ENCODE data around the gene HPCAL4. TPM values are rescaled to one million over a fixed set of nuclear protein-coding genes. Genes with fewer than 3 reads are reported as not detected.

Gene HPCAL4
- total RNA-seq, 2 experiments from 2014 or later: 0.94 to 1.1 TPM

- H3K27ac Mint-ChIP-seq: no peak overlapping the region
- DNase-seq: no peak
- H3K36me3 Mint-ChIP-seq (ENCODE audit: low read depth): no peaks in the 10 kb centered on the region
- peaks cover 5% of the 10 kb centered on the region for H3K4me1 Mint-ChIP-seq
- H3K9me3 Mint-ChIP-seq (ENCODE audit: low read depth): no peaks in the 10 kb centered on the region
- H3K4me3 Mint-ChIP-seq: no peak overlapping the region
- ChIA-PET POLR2A (interaction anchor here (0.6 kb wide), 1 partner anchor 302 kb away, joined by 5 read pairs; no protein-coding TSS in a partner anchor), CTCF (interaction anchor here (0.6 to 1.8 kb wide), 2 partner anchors 121 to 177 kb away, joined by 4 read pairs; no protein-coding TSS in a partner anchor)
- H3K27me3 Mint-ChIP-seq: peaks cover 63% of the 10 kb centered on the region
- ATAC-seq: peak; percentile 16
- intact Hi-C loops (cut with DNase I, micrococcal nuclease): loop anchor here in 1 of 2 experiments (10.0 kb wide), 1 partner anchor 623 kb away; no protein-coding TSS in a partner anchor
These were observed 36.1 kb upstream of the HPCAL4 start for GRCh38 chr1:39727221-39727931.

GRCh38 chr1:39726600-39726999 lies 35.4 kb upstream of the HPCAL4 start:
- no peak overlapping the region for H3K27ac Mint-ChIP-seq
- CTCF ChIA-PET: interaction anchor here (0.7 to 1.8 kb wide), 3 partner anchors 14 to 120 kb away, joined by 3 to 4 read pairs (median 3); no protein-coding TSS in a partner anchor

GRCh38 chr1:39722495-39722894 lies 31.3 kb upstream of the HPCAL4 start:
- Mint-ChIP-seq H3K9me3 (ENCODE audit: low read depth) (no peaks in the 10 kb centered on the region), H3K27ac (no peak overlapping the region), H3K4me3 (no peak overlapping the region), H3K4me1 (peaks cover 3% of the 10 kb centered on the region), H3K36me3 (ENCODE audit: low read depth) (no peaks in the 10 kb centered on the region), H3K27me3 (peaks cover 39% of the 10 kb centered on the region)
- intact Hi-C loops (cut with DNase I, micrococcal nuclease): loop anchor here (5.0 to 10.0 kb wide), 2 partner anchors 55 to 618 kb away; no protein-coding TSS in a partner anchor
- ATAC-seq (no peak), DNase-seq (no peak)
- ChIA-PET CTCF (interaction anchor here (0.7 to 1.2 kb wide), 5 partner anchors 11 to 78 kb away, joined by 3 to 4 read pairs (median 3); no protein-coding TSS in a partner anchor), POLR2A (no interaction called here)

More at GRCh38 chr1:39726600-39726999, 35.4 kb upstream of the HPCAL4 start:
- intact Hi-C loops (cut with DNase I, micrococcal nuclease): loop anchor here in 1 of 2 experiments (10.0 kb wide), 1 partner anchor 622 kb away; no protein-coding TSS in a partner anchor
- Mint-ChIP-seq H3K4me1 (peaks cover 5% of the 10 kb centered on the region), H3K9me3 (ENCODE audit: low read depth) (no peaks in the 10 kb centered on the region), H3K36me3 (ENCODE audit: low read depth) (no peaks in the 10 kb centered on the region), H3K4me3 (no peak overlapping the region), H3K27me3 (peaks cover 66% of the 10 kb centered on the region)
- POLR2A ChIA-PET: interaction anchor here (0.6 kb wide), 1 partner anchor 302 kb away, joined by 5 read pairs; no protein-coding TSS in a partner anchor
- no peak for DNase-seq
- ATAC-seq: no peak

- no peaks in the 10 kb centered on the region for H3K9me3 Mint-ChIP-seq (ENCODE audit: low read depth)
- H3K36me3 Mint-ChIP-seq (ENCODE audit: low read depth): no peaks in the 10 kb centered on the region
- no peak for DNase-seq
- ATAC-seq: no peak
- no peaks in the 10 kb centered on the region for H3K4me1 Mint-ChIP-seq
- intact Hi-C loops (cut with DNase I, micrococcal nuclease): loop anchor here (2.0 to 10.0 kb wide), 3 partner anchors 54 to 617 kb away; no protein-coding TSS in a partner anchor
- CTCF ChIA-PET: interaction anchor here (0.7 to 0.9 kb wide), 2 partner anchors 10 to 47 kb away, joined by 3 read pairs; no protein-coding TSS in a partner anchor
- peaks cover 42% of the 10 kb centered on the region for H3K27me3 Mint-ChIP-seq
- no peak overlapping the region for H3K4me3 Mint-ChIP-seq
- POLR2A ChIA-PET: no interaction called here
- no peak overlapping the region for H3K27ac Mint-ChIP-seq
These were observed 30.4 kb upstream of the HPCAL4 start for GRCh38 chr1:39721664-39722063.

- Mint-ChIP-seq H3K27me3 (peaks cover 38% of the 10 kb centered on the region), H3K4me3 (no peak overlapping the region), H3K27ac (no peak overlapping the region), H3K9me3 (ENCODE audit: low read depth) (no peaks in the 10 kb centered on the region), H3K4me1 (no peaks in the 10 kb centered on the region), H3K36me3 (ENCODE audit: low read depth) (no peaks in the 10 kb centered on the region)
- ChIA-PET CTCF (interaction anchor here (0.6 to 3.7 kb wide), 27 partner anchors 9 to 1377 kb away, joined by 3 to 29 read pairs (median 4); partner anchors contain the start of gene PPIE), POLR2A (interaction anchor here (0.7 kb wide), 1 partner anchor 152 kb away, joined by 4 read pairs; no protein-coding TSS in a partner anchor)
- ATAC-seq: peak; percentile 73
- intact Hi-C loops (cut with DNase I, micrococcal nuclease): loop anchor here (1.0 to 10.0 kb wide), 6 partner anchors 48 to 616 kb away; partner anchors contain the start of gene NT5C1A (in 1 of the 2)
- no peak for DNase-seq
These were observed 29.1 kb upstream of the HPCAL4 start for GRCh38 chr1:39720094-39720999.

GRCh38 chr1:39717809-39718208 lies 26.6 kb upstream of the HPCAL4 start:
- DNase-seq (no peak), ATAC-seq (no peak)
- Mint-ChIP-seq H3K27ac (no peak overlapping the region), H3K36me3 (ENCODE audit: low read depth) (no peaks in the 10 kb centered on the region), H3K9me3 (ENCODE audit: low read depth) (no peaks in the 10 kb centered on the region), H3K27me3 (peaks cover 36% of the 10 kb centered on the region), H3K4me1 (no peaks in the 10 kb centered on the region), H3K4me3 (no peak overlapping the region)
- intact Hi-C loops (cut with DNase I, micrococcal nuclease): no loop called here
- POLR2A ChIA-PET: no interaction called here
- CTCF ChIA-PET: interaction anchor here (0.6 to 3.7 kb wide), 5 partner anchors 9 to 112 kb away, joined by 3 to 29 read pairs (median 5); no protein-coding TSS in a partner anchor

GRCh38 chr1:39713557-39713956 lies 22.3 kb upstream of the HPCAL4 start:
- Mint-ChIP-seq H3K9me3 (ENCODE audit: low read depth) (no peaks in the 10 kb centered on the region), H3K27me3 (peaks cover 43% of the 10 kb centered on the region), H3K4me3 (no peak overlapping the region), H3K27ac (no peak overlapping the region), H3K36me3 (ENCODE audit: low read depth) (no peaks in the 10 kb centered on the region), H3K4me1 (no peaks in the 10 kb centered on the region)
- DNase-seq: no peak
- CTCF ChIA-PET: interaction anchor here (1.0 to 2.8 kb wide), 9 partner anchors 16 to 108 kb away, joined by 3 to 18 read pairs (median 4); no protein-coding TSS in a partner anchor
- no peak for ATAC-seq
- POLR2A ChIA-PET: no interaction called here
- intact Hi-C loops (cut with DNase I, micrococcal nuclease): no loop called here

GRCh38 chr1:39711966-39712340 lies 20.7 kb upstream of the HPCAL4 start:
- POLR2A ChIA-PET: no interaction called here
- Mint-ChIP-seq H3K4me1 (no peaks in the 10 kb centered on the region), H3K27ac (no peak overlapping the region), H3K9me3 (ENCODE audit: low read depth) (no peaks in the 10 kb centered on the region), H3K4me3 (no peak overlapping the region), H3K36me3 (ENCODE audit: low read depth) (no peaks in the 10 kb centered on the region), H3K27me3 (peaks cover 30% of the 10 kb centered on the region)
- DNase-seq: no peak
- ATAC-seq: no peak
- intact Hi-C loops (cut with DNase I, micrococcal nuclease): no loop called here
- CTCF ChIA-PET: interaction anchor here (0.7 to 2.0 kb wide), 8 partner anchors 8 to 127 kb away, joined by 3 to 5 read pairs (median 3); no protein-coding TSS in a partner anchor

- ChIA-PET POLR2A (no interaction called here), CTCF (interaction anchor here (0.6 to 1.8 kb wide), 7 partner anchors 9 to 860 kb away, joined by 3 to 5 read pairs (median 3); no protein-coding TSS in a partner anchor)
- Mint-ChIP-seq H3K4me1 (no peaks in the 10 kb centered on the region), H3K27me3 (peaks cover 24% of the 10 kb centered on the region), H3K4me3 (no peak overlapping the region), H3K36me3 (ENCODE audit: low read depth) (no peaks in the 10 kb centered on the region), H3K9me3 (ENCODE audit: low read depth) (no peaks in the 10 kb centered on the region), H3K27ac (no peak overlapping the region)
- intact Hi-C loops (cut with DNase I, micrococcal nuclease): no loop called here
- no peak for ATAC-seq
- DNase-seq: no peak
These were observed 20.1 kb upstream of the HPCAL4 start for GRCh38 chr1:39711104-39711965.

GRCh38 chr1:39707506-39707905 lies 16.3 kb upstream of the HPCAL4 start:
- intact Hi-C loops (cut with DNase I, micrococcal nuclease): no loop called here
- H3K36me3 Mint-ChIP-seq (ENCODE audit: low read depth): no peaks in the 10 kb centered on the region
- ChIA-PET CTCF (no interaction called here), POLR2A (no interaction called here)
- H3K4me1 Mint-ChIP-seq: no peaks in the 10 kb centered on the region
- H3K9me3 Mint-ChIP-seq (ENCODE audit: low read depth): no peaks in the 10 kb centered on the region
- H3K27ac Mint-ChIP-seq: no peak overlapping the region
- peaks cover 12% of the 10 kb centered on the region for H3K27me3 Mint-ChIP-seq
- DNase-seq (no peak), ATAC-seq (no peak)
- H3K4me3 Mint-ChIP-seq: no peak overlapping the region
